A673 (cell line): Measurements from ENCODE around the gene LDB2. TPM values are rescaled to one million over a fixed set of nuclear protein-coding genes. Genes with fewer than 3 reads are reported as not detected.

ENCODE experiments used
- BruUV-seq: library from RNA; stranded (reverse); fragments of 400-500 nt; replicated peaks from 2 replicates; lab custom pipeline; 2021; lab: Mats Ljungman, UMichigan
- CTCF ChIA-PET: fragments of 300-600 bp; sonication (Branson Sonifier 250); formaldehyde crosslinking; loops from one replicate; lab custom pipeline; 2022; ENCODE audit warnings: antibody characterized with exemption; lab: Charles Lee
- POLR2A ChIA-PET: fragments of 300-600 bp; sonication (Branson Sonifier 250); formaldehyde crosslinking; loops from one replicate; lab custom pipeline; 2022; ENCODE audit warnings: antibody characterized with exemption; ENCODE audit not compliant: low non-redundant PET; lab: Charles Lee
- DNase-seq: peaks from one replicate; pipeline ENCODE4 v3.0.0-alpha.2; 2015; ENCODE audit warnings: low spot score
- H3K27ac ChIP-seq: fragments of 200-600 bp; sonication (generic); 2 replicates; pipeline ENCODE4 v1.5.1; 2016; ENCODE audit warnings: mixed run types, low read depth, mild to moderate bottlenecking, mixed read lengths, antibody characterized with exemption, low read length; ENCODE audit not compliant: poor library complexity, severe bottlenecking
- H3K27me3 ChIP-seq: fragments of 200-600 bp; sonication (generic); replicated peaks from 2 replicates; pipeline ENCODE4 v1.6.1; 2017; ENCODE audit warnings: mixed run types, low read depth, mild to moderate bottlenecking, mixed read lengths, antibody characterized with exemption, low read length; ENCODE audit not compliant: insufficient read depth, poor library complexity
- H3K36me3 ChIP-seq: fragments of 200-600 bp; sonication (generic); 2 replicates; pipeline ENCODE4 v1.6.1; 2016; ENCODE audit warnings: mixed run types, mild to moderate bottlenecking, mixed read lengths, antibody characterized with exemption, low read length; ENCODE audit not compliant: insufficient read depth, poor library complexity, severe bottlenecking
- H3K4me1 ChIP-seq: fragments of 200-600 bp; sonication (generic); 2 replicates; pipeline ENCODE4 v1.6.1; 2017; ENCODE audit warnings: mixed run types, mild to moderate bottlenecking, mixed read lengths, antibody characterized with exemption, low read length; ENCODE audit not compliant: insufficient read depth, poor library complexity, severe bottlenecking
- H3K4me3 ChIP-seq: fragments of 200-600 bp; sonication (generic); 2 replicates; pipeline ENCODE4 v1.5.1; 2016; ENCODE audit warnings: low read depth, mixed run types, mild to moderate bottlenecking, mixed read lengths, low read length; ENCODE audit not compliant: poor library complexity, severe bottlenecking
- H3K9me3 ChIP-seq: fragments of 200-600 bp; sonication (generic); 2 replicates; pipeline ENCODE4 v1.6.1; 2016; ENCODE audit warnings: mixed run types, low read depth, mild to moderate bottlenecking, mixed read lengths, antibody characterized with exemption, low read length; ENCODE audit not compliant: poor library complexity, severe bottlenecking
- EZH2 ChIP-seq: fragments of 200-600 bp; sonication (generic); IDR thresholded peaks from 2 replicates; pipeline ENCODE4 v1.6.1; 2017; ENCODE audit warnings: borderline replicate concordance, low read depth, mild to moderate bottlenecking, mixed read lengths, antibody characterized with exemption, low read length; ENCODE audit not compliant: poor library complexity, severe bottlenecking
- intact Hi-C: fragments of 100-400 bp; cut with micrococcal nuclease; formaldehyde crosslinking; loops from one replicate; pipeline ENCODE4 v1.10.0; 2022; ENCODE audit not compliant: unreplicated experiment
- total RNA-seq: library from RNA; stranded (reverse); gene quantifications from 2 replicates; pipeline ENCODE4 v1.2.3, GENCODE V29; 2021
- TF ChIP-seq, protein P1 (sequence below): fragments of 300-800, 200-600 bp; sonication (generic); conservative IDR thresholded peaks from 2 replicates; pipeline ENCODE4 v1.5.1; 2017; ENCODE audit warnings: low read depth, mild to moderate bottlenecking, antibody characterized with exemption, low read length, moderate library complexity, mixed read lengths

LDB2 gene
- total RNA-seq, 1 experiment from 2014 or later: 47.4 TPM

GRCh38 chr4:16483540-16483939, 414.9 kb downstream of the LDB2 start:
- TF ChIP-seq, protein P1, sequence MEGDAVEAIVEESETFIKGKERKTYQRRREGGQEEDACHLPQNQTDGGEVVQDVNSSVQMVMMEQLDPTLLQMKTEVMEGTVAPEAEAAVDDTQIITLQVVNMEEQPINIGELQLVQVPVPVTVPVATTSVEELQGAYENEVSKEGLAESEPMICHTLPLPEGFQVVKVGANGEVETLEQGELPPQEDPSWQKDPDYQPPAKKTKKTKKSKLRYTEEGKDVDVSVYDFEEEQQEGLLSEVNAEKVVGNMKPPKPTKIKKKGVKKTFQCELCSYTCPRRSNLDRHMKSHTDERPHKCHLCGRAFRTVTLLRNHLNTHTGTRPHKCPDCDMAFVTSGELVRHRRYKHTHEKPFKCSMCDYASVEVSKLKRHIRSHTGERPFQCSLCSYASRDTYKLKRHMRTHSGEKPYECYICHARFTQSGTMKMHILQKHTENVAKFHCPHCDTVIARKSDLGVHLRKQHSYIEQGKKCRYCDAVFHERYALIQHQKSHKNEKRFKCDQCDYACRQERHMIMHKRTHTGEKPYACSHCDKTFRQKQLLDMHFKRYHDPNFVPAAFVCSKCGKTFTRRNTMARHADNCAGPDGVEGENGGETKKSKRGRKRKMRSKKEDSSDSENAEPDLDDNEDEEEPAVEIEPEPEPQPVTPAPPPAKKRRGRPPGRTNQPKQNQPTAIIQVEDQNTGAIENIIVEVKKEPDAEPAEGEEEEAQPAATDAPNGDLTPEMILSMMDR: no peak
- TF ChIP-seq EZH2: no peak
- DNase-seq: no peak
- intact Hi-C loops: no loop called here
- Histone ChIP-seq H3K9me3 (no peaks in the 10 kb centered on the region), H3K4me3 (no peak overlapping the region), H3K4me1 (no peaks in the 10 kb centered on the region), H3K27me3 (no peaks in the 10 kb centered on the region), H3K27ac (no peak overlapping the region), H3K36me3 (no peaks in the 10 kb centered on the region)
- CTCF ChIA-PET: no interaction called here
- BruUV-seq: no TSS peak
- POLR2A ChIA-PET: no interaction called here

DNA sequence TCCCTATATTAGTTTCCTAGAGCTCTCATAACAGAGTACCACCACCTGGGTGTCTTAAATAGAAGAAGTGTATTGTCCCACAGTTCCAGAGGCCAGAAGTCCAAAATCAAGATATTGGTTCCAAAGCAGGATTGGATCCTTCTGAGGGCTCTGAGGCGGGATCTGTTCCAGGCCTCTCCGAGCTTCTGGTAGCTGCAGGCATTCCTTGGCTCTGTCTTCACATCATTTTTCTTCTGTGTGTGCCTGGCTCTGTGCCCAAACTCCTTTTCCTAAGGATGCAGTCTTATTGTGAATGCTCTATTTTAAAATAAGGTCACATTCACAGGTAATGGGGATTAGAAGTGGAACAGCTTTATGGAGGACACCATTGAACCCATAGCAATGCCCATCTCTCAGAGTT, 418.4 kb downstream of the LDB2 start:
- ChIA-PET CTCF (no interaction called here), POLR2A (no interaction called here)
- no peaks in the 10 kb centered on the region for H3K9me3 ChIP-seq
- no peaks in the 10 kb centered on the region for H3K4me1 ChIP-seq
- no peak for TF ChIP-seq EZH2
- TF ChIP-seq, protein P1: no peak
- no peak for DNase-seq
- H3K27ac ChIP-seq: no peak overlapping the region
- H3K4me3 ChIP-seq: no peak overlapping the region
- intact Hi-C loops: no loop called here
- H3K27me3 ChIP-seq: no peaks in the 10 kb centered on the region
- H3K36me3 ChIP-seq: no peaks in the 10 kb centered on the region
- no TSS peak for BruUV-seq

- no peak for DNase-seq
- no peaks in the 10 kb centered on the region for H3K36me3 ChIP-seq
- no peak overlapping the region for H3K4me3 ChIP-seq
- TF ChIP-seq, protein P1: no peak
- TF ChIP-seq EZH2: no peak
- no TSS peak for BruUV-seq
- no peak overlapping the region for H3K27ac ChIP-seq
- ChIA-PET POLR2A (no interaction called here), CTCF (no interaction called here)
- intact Hi-C loops: no loop called here
- no peaks in the 10 kb centered on the region for H3K9me3 ChIP-seq
- no peaks in the 10 kb centered on the region for H3K27me3 ChIP-seq
- peaks cover 2% of the 10 kb centered on the region for H3K4me1 ChIP-seq
Observed at GRCh38 chr4:16472537-16472936, 425.9 kb downstream of the LDB2 start.
